ENCODE measurements around the gene HIBCH.
"Not testable (repeated sequence)": the region's sequence is repeated elsewhere in the genome, so short reads cannot be mapped to it uniquely, and the experiment has no call there.

Gene HIBCH

DNA sequence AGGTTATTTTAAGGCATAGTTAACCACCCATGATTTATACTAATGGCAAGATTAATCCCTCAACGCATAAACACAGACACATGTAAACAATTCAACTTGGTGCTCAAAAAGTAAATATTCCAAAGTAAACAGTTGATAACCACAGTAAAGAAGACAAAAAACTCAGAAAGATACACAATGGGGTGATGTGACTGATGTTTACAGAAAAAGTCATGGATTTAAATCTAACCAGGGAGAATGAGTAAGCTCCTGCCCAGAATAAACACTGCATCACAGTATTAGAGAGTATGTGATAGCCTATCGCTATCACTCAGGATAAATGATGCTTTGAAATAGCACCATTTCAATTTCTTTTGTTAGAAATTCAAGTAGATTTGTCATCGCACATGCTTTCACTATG lies 49.3 kb downstream of the HIBCH start:
- Histone ChIP-seq H3K4me1 (ENCODE audit: control insufficient read depth in 1 of 2, insufficient read depth in 2 of 2, low read length in 2 of 2) (no peaks in the 10 kb centered on the region), H3K4me3 (ENCODE audit: low read depth in 1 of 2, low read length in 2 of 2) (no peak overlapping the region), H3K9me3 (ENCODE audit: control insufficient read depth in 1 of 2, low read length in 2 of 2) (no peaks in the 10 kb centered on the region), H3K27me3 (ENCODE audit: low read depth, low read length) (no peaks in the 10 kb centered on the region), H3K27ac (ENCODE audit: low read length) (no peak overlapping the region), H3K36me3 (ENCODE audit: control insufficient read depth in 1 of 2, insufficient read depth in 2 of 2, low read length in 2 of 2) (no peaks in the 10 kb centered on the region)

DNA sequence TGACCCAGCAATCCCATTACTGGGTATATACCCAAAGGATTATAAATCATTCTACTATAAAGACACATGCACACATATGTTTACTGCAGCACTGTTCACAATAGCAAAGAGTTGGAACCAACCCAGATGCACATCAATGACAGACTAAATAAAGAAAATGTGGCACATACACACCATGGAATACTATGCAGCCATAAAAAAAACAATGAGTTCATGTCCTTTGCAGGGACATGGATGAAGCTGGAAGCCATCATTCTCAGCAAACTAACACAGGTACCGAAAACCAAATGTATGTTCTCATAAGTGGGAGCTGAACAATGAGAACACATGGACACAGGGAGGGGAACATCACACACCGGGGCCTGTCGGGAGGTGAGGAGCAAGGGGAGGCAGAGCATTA lies 49.9 kb downstream of the HIBCH start:
- H3K27me3 ChIP-seq (ENCODE audit: low read depth, low read length); H3K27ac ChIP-seq (ENCODE audit: low read length); H3K36me3 ChIP-seq (ENCODE audit: control insufficient read depth in 1 of 2, insufficient read depth in 2 of 2, low read length in 2 of 2); H3K4me3 ChIP-seq (ENCODE audit: low read depth in 1 of 2, low read length in 2 of 2); H3K4me1 ChIP-seq (ENCODE audit: control insufficient read depth in 1 of 2, insufficient read depth in 2 of 2, low read length in 2 of 2); H3K9me3 ChIP-seq (ENCODE audit: control insufficient read depth in 1 of 2, low read length in 2 of 2): not testable (repeated sequence)

DNA sequence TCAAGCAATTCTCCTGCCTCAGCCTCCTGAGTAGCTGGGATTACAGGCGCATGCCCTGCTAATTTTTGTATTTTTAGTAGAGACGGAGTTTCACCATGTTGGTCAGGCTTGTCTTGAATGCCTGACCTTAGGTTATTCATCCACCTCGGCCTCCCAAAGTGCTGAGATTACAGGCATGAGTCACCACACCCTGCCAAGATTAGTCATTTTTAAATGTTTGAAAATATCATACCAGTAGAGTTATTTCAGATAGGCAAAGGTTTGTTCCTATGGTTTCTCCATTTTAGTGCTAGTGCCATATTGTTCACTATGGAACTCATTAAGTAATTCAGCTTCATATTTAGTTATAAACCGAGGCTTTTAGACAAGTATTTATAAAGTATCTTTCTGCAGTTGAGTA lies 52.3 kb downstream of the HIBCH start:
- H3K9me3 ChIP-seq (ENCODE audit: control insufficient read depth in 1 of 2, low read length in 2 of 2) = no peaks in the 10 kb centered on the region
- no peaks in the 10 kb centered on the region for H3K36me3 ChIP-seq (ENCODE audit: control insufficient read depth in 1 of 2, insufficient read depth in 2 of 2, low read length in 2 of 2)
- no peak overlapping the region for H3K27ac ChIP-seq (ENCODE audit: low read length)
- H3K4me3 ChIP-seq (ENCODE audit: low read depth in 1 of 2, low read length in 2 of 2) = no peak overlapping the region
- peaks cover 0 to under 1% of the 10 kb centered on the region in 2 donors for H3K4me1 ChIP-seq (ENCODE audit: control insufficient read depth in 1 of 2, insufficient read depth in 2 of 2, low read length in 2 of 2)
- no peaks in the 10 kb centered on the region for H3K27me3 ChIP-seq (ENCODE audit: low read depth, low read length)

DNA sequence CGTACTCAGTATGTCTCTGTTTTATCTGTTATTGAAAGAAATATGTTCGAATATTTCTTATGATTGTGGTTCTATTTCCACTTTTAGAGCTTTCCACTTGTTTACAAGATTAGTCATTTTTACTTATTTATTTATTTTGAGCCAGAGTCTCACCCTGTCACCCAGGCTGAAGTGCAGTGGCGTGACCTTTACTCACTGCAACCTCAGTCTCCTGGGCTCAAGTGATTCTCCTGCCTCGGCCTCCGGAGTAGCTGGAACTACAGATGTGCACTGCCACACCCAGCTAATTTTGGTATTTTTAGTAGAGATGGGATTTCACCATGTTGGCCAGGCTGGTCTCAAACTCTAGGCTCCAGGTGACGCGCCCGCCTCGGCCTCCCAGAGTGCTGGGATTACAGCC lies 53.3 kb downstream of the HIBCH start:
- no peaks in the 10 kb centered on the region for H3K9me3 ChIP-seq (ENCODE audit: control insufficient read depth in 1 of 2, low read length in 2 of 2)
- no peaks in the 10 kb centered on the region for H3K27me3 ChIP-seq (ENCODE audit: low read depth, low read length)
- H3K27ac ChIP-seq (ENCODE audit: low read length) = no peak overlapping the region
- H3K4me3 ChIP-seq (ENCODE audit: low read depth in 1 of 2, low read length in 2 of 2) = no peak overlapping the region
- H3K4me1 ChIP-seq (ENCODE audit: control insufficient read depth in 1 of 2, insufficient read depth in 2 of 2, low read length in 2 of 2) = peaks cover 0 to 3% of the 10 kb centered on the region in 2 donors
- no peaks in the 10 kb centered on the region for H3K36me3 ChIP-seq (ENCODE audit: control insufficient read depth in 1 of 2, insufficient read depth in 2 of 2, low read length in 2 of 2)

DNA sequence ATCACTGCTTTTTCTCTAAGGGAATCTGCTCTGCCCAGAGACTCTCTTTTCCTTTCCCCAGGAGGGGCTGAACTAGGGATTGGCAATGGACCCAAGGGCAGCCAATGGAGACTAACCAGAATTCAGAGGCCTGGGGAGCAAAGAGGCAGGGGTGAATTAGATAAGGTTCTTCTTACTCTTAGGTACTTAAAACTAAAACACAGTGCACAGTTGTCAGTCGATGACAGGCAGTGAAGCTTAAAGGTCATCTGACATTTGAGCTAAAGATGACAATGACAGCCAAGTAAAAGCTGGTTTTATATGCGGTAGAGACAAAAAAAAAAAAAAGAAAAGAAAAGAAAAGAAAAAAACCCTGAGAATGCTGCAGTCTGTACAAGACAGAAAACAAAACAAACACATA lies 57.8 kb downstream of the HIBCH start:
- H3K9me3 ChIP-seq (ENCODE audit: control insufficient read depth in 1 of 2, low read length in 2 of 2) = no peaks in the 10 kb centered on the region
- no peaks in the 10 kb centered on the region for H3K27me3 ChIP-seq (ENCODE audit: low read depth, low read length)
- peaks cover 0 to 3% of the 10 kb centered on the region in 2 donors for H3K4me1 ChIP-seq (ENCODE audit: control insufficient read depth in 1 of 2, insufficient read depth in 2 of 2, low read length in 2 of 2)
- H3K36me3 ChIP-seq (ENCODE audit: control insufficient read depth in 1 of 2, insufficient read depth in 2 of 2, low read length in 2 of 2) = peaks cover 0 to 19% of the 10 kb centered on the region in 2 donors
- H3K4me3 ChIP-seq (ENCODE audit: low read depth in 1 of 2, low read length in 2 of 2) = no peak overlapping the region
- no peak overlapping the region for H3K27ac ChIP-seq (ENCODE audit: low read length)

DNA sequence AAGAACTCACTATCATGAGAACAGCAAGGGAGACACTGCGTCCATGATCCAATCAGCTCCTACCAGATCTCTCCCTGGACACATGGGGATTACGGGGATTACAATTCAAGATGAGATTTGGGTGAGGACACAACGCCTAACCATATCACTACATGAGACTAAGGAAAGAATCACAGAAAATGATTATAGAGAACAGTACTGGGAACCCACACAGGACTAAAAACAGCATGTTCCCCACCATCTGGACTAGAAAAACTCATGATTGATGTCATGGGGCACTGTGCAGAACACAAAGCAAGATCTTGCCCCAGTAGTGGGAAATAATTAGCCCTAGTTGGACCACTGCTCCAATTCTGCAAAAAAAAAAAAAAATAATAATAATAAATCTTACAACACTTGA lies 63.5 kb downstream of the HIBCH start:
- Histone ChIP-seq H3K27me3 (ENCODE audit: low read depth, low read length) (no peaks in the 10 kb centered on the region), H3K4me1 (ENCODE audit: control insufficient read depth in 1 of 2, insufficient read depth in 2 of 2, low read length in 2 of 2) (no peaks in the 10 kb centered on the region), H3K27ac (ENCODE audit: low read length) (no peak overlapping the region), H3K9me3 (ENCODE audit: control insufficient read depth in 1 of 2, low read length in 2 of 2) (no peaks in the 10 kb centered on the region), H3K4me3 (ENCODE audit: low read depth in 1 of 2, low read length in 2 of 2) (no peak overlapping the region), H3K36me3 (ENCODE audit: control insufficient read depth in 1 of 2, insufficient read depth in 2 of 2, low read length in 2 of 2) (peaks cover 7 to 27% of the 10 kb centered on the region in 2 donors)

DNA sequence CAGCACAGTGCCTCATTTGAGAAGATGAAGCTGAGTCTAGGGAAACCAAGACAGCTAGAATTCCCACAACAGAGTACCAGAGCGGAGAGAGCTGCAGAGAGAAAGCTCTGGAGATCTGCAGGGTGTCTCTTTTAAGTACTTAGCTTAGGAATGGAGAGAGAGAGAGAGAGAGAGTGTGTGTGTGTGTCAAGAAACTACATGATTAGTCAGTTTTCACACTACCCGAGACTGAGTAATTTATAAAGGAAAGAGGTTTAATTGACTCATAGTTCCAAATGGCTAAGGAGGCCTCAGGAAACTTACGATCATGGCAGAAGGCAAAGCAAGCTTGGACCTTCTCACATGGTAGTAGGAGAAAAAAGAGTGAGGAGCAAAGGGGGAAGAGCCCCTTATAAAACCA lies 64.0 kb downstream of the HIBCH start:
- Histone ChIP-seq H3K4me1 (ENCODE audit: control insufficient read depth in 1 of 2, insufficient read depth in 2 of 2, low read length in 2 of 2) (no peaks in the 10 kb centered on the region), H3K9me3 (ENCODE audit: control insufficient read depth in 1 of 2, low read length in 2 of 2) (no peaks in the 10 kb centered on the region), H3K36me3 (ENCODE audit: control insufficient read depth in 1 of 2, insufficient read depth in 2 of 2, low read length in 2 of 2) (peaks cover 7 to 28% of the 10 kb centered on the region in 2 donors), H3K27me3 (ENCODE audit: low read depth, low read length) (no peaks in the 10 kb centered on the region), H3K27ac (ENCODE audit: low read length) (no peak overlapping the region), H3K4me3 (ENCODE audit: low read depth in 1 of 2, low read length in 2 of 2) (no peak overlapping the region)

DNA sequence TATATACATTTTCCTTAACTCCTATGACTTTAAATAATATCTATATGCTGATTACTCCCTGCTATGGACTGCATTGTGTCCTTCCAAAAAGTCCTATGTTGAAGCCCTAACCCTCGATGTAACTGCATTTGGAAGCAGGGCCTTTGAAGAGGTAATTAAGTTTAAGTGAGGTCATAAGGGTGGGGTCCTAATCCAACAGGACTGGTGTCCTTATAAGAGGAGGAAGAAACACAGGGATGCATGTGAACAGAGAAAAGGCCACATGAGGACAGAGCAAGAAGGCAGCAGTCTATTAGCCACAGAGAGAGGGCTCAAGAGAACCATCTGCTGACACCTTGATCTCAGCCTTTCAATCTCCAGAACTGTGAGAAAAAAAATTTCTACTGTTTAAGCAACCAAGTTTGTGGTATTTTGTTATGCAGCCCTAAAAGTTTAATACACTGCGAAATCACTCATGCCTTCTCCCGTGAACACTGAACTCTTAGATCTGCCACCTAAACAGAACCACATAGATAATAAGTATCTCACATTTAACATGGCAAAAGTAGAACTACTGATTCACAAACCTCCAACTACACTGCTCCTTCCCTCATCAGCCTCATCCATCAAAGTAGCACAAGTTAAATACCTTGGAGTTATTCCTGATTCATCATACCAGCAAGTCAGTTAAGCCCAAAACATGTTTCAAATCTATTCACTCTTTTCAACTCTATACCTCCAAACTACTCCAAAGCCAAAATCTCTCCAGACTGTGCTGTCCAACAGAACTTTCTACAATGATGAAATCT lies 65.4 kb downstream of the HIBCH start:
- Histone ChIP-seq H3K36me3 (ENCODE audit: control insufficient read depth in 1 of 2, insufficient read depth in 2 of 2, low read length in 2 of 2) (peaks cover 11 to 24% of the 10 kb centered on the region in 2 donors), H3K4me3 (ENCODE audit: low read depth in 1 of 2, low read length in 2 of 2) (no peak overlapping the region), H3K9me3 (ENCODE audit: control insufficient read depth in 1 of 2, low read length in 2 of 2) (no peaks in the 10 kb centered on the region), H3K27me3 (ENCODE audit: low read depth, low read length) (no peaks in the 10 kb centered on the region), H3K27ac (ENCODE audit: low read length) (no peak overlapping the region), H3K4me1 (ENCODE audit: control insufficient read depth in 1 of 2, insufficient read depth in 2 of 2, low read length in 2 of 2) (no peaks in the 10 kb centered on the region)

DNA sequence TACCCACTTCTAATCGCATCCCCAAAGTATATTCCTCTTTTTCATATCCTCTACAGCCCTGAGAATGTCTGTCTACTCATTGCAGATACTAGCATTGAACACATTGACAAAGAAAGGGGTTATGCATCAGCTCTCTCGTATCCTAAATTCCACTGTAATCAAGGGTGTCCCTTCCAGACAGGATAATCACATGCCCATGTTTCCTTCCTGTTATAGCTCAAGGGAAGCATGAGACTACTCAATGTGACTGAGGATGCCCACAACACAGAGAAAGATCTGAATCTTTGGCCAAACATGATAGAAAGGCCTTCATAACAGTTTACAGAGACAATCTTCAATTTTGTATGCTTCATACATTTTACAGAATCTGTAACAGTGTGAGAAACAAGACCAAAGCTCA lies 69.2 kb downstream of the HIBCH start:
- Histone ChIP-seq H3K9me3 (ENCODE audit: control insufficient read depth in 1 of 2, low read length in 2 of 2) (no peaks in the 10 kb centered on the region), H3K36me3 (ENCODE audit: control insufficient read depth in 1 of 2, insufficient read depth in 2 of 2, low read length in 2 of 2) (peaks cover 15 to 25% of the 10 kb centered on the region in 2 donors), H3K4me1 (ENCODE audit: control insufficient read depth in 1 of 2, insufficient read depth in 2 of 2, low read length in 2 of 2) (no peaks in the 10 kb centered on the region), H3K27me3 (ENCODE audit: low read depth, low read length) (no peaks in the 10 kb centered on the region), H3K4me3 (ENCODE audit: low read depth in 1 of 2, low read length in 2 of 2) (no peak overlapping the region), H3K27ac (ENCODE audit: low read length) (no peak overlapping the region)

DNA sequence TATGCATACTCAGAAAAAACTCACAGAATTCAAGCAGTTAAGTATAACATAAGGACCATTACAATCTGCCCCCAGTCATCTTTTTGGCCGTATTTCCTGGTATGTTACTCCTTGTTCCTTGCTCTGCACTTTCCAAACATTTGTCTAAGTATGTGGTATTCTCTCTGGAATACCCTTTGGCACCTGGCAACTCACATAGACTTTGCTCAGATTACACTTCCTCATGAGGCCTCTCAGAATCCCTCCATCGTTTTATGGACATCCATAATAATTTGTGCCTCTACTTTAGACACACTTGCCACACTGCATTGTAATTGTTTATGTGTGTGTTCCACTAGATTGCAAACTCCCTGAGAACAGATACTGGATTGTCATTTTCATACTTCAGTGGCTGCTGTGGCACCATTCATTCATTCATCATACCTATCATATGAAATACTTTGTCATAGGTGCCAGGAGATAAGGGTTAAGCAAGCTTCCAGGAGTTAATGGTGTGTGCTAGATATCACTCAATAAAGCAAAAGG lies 84.0 kb downstream of the HIBCH start:
- Histone ChIP-seq H3K27ac (ENCODE audit: low read length) (no peak overlapping the region), H3K4me1 (ENCODE audit: control insufficient read depth in 1 of 2, insufficient read depth in 2 of 2, low read length in 2 of 2) (no peaks in the 10 kb centered on the region), H3K36me3 (ENCODE audit: control insufficient read depth in 1 of 2, insufficient read depth in 2 of 2, low read length in 2 of 2) (peaks cover 0 to 15% of the 10 kb centered on the region in 2 donors)

DNA sequence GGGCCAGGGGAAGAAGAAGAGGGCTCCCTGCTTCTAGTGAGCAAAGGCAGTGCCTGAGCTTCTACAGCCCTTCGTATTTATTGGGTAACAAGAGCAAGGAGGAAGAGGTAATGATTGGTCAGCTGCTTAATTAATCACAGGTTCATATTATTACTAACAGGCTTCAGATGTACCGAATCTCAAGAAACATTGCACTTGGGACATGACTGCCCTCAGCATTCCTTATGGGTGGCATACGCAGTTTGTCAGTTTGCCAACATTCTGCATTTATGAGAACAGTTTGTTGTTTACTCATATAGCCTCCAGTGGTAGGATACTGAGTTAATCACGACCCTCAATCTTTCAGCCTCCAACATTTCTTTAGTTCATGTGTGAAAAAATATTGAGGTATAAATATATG lies 84.5 kb downstream of the HIBCH start:
- H3K36me3 ChIP-seq (ENCODE audit: control insufficient read depth in 1 of 2, insufficient read depth in 2 of 2, low read length in 2 of 2) = peaks cover 0 to 15% of the 10 kb centered on the region in 2 donors
- H3K4me1 ChIP-seq (ENCODE audit: control insufficient read depth in 1 of 2, insufficient read depth in 2 of 2, low read length in 2 of 2) = no peaks in the 10 kb centered on the region
- no peak overlapping the region for H3K27ac ChIP-seq (ENCODE audit: low read length)
- H3K9me3 ChIP-seq (ENCODE audit: control insufficient read depth in 1 of 2, low read length in 2 of 2) = no peaks in the 10 kb centered on the region
- H3K4me3 ChIP-seq (ENCODE audit: low read depth in 1 of 2, low read length in 2 of 2) = no peak overlapping the region
- H3K27me3 ChIP-seq (ENCODE audit: low read depth, low read length) = no peaks in the 10 kb centered on the region

More for the DNA sequence above, 84.0 kb downstream of the HIBCH start:
- H3K4me3 ChIP-seq (ENCODE audit: low read depth in 1 of 2, low read length in 2 of 2) = no peak overlapping the region
- H3K9me3 ChIP-seq (ENCODE audit: control insufficient read depth in 1 of 2, low read length in 2 of 2) = no peaks in the 10 kb centered on the region
- no peaks in the 10 kb centered on the region for H3K27me3 ChIP-seq (ENCODE audit: low read depth, low read length)

DNA sequence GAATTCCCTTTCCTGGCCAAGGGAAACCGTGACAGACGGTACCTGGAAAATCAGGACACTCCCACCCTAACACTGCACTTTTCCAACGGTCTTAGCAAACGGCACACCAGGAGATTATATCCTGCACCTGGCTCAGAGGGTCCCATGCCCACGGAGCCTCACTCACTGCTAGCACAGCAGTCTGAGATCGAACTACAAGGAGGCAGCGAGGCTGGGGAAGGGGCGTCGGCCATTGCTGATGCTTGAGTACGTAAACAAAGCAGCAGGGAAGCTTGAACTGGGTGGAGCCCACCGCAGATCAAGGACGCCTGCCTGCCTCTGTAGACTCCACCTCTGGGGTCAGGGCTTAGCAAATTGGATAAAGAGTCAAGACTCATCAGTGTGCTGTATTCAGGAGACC lies 95.6 kb downstream of the HIBCH start:
- H3K4me3 ChIP-seq (ENCODE audit: low read depth in 1 of 2, low read length in 2 of 2); H3K27me3 ChIP-seq (ENCODE audit: low read depth, low read length); H3K27ac ChIP-seq (ENCODE audit: low read length); H3K9me3 ChIP-seq (ENCODE audit: control insufficient read depth in 1 of 2, low read length in 2 of 2); H3K4me1 ChIP-seq (ENCODE audit: control insufficient read depth in 1 of 2, insufficient read depth in 2 of 2, low read length in 2 of 2): not testable (repeated sequence)
- H3K36me3 ChIP-seq (ENCODE audit: control insufficient read depth in 1 of 2, insufficient read depth in 2 of 2, low read length in 2 of 2) = peaks cover 8 to 21% of the 10 kb centered on the region in 2 donors

Measured in muscle layer of duodenum (tissue), 2 donors.